HCT116 (cell line): ENCODE results near the gene AIDA. TPM values are rescaled to one million over a fixed set of nuclear protein-coding genes. Genes with fewer than 3 reads are reported as not detected.

Experiments
- ATAC-seq: fragments of 200-7000 bp; cut with Tn5 transposase; 2 replicates; pipeline ENCODE4 v1.9.1; 2020; ENCODE audit warnings: mild to moderate bottlenecking, moderate library complexity
- BruUV-seq: library from RNA; stranded (reverse); fragments of 400-500 nt; replicated peaks from 2 replicates; lab custom pipeline; 2021; lab: Mats Ljungman, UMichigan
- CTCF ChIA-PET: fragments of 300-600 bp; sonication (Branson Sonifier 250); formaldehyde crosslinking; loops from one replicate; lab custom pipeline; 2021; ENCODE audit warnings: antibody characterized with exemption; lab: Charles Lee
- POLR2A ChIA-PET: fragments of 300-600, 350-600 bp; sonication (Branson Sonifier 250); formaldehyde crosslinking; loops from one replicate; lab custom pipeline; 2021; ENCODE audit warnings: antibody characterized with exemption; lab: Charles Lee
- RAD21 ChIA-PET, 2 experiments: fragments of 300-600 bp; sonication (Branson Sonifier 250); formaldehyde crosslinking; loops; one replicate each; lab custom pipeline; 2023; ENCODE audit warnings: low total read pairs in 2 of 2; ENCODE audit not compliant: uncharacterized antibody in 2 of 2, unreplicated experiment in 2 of 2, low non-redundant PET in 1 of 2; lab: Charles Lee
- DNase-seq: peaks from one replicate; pipeline ENCODE4 v3.0.0-alpha.2; 2010; ENCODE audit warnings: low read depth, low spot score
- H2AFZ ChIP-seq: fragments of 200-600 bp; shearing (Covaris generic), sonication (generic); 2 replicates; pipeline ENCODE4 v1.6.1; 2017; ENCODE audit warnings: low read depth, mixed run types, mixed read lengths, antibody characterized with exemption, low read length; ENCODE audit not compliant: poor library complexity, severe bottlenecking
- H3K27ac ChIP-seq: 2 replicates; pipeline ENCODE4 v1.5.1; 2012; ENCODE audit warnings: low read depth, low read length
- H3K27me3 ChIP-seq: fragments of 200-600 bp; sonication (generic); 2 replicates; pipeline ENCODE4 v1.6.1; 2016; ENCODE audit warnings: mixed run types, low read length, mixed read lengths; ENCODE audit not compliant: insufficient read depth
- H3K36me3 ChIP-seq, 2 experiments: fragments of 200-500 bp in 1 of 2; fragments of 200-600 bp in 1 of 2; sonication (Bioruptor generic) in 1 of 2; sonication (generic) in 1 of 2; 2 replicates each; pipeline versions ENCODE4 v1.5.1 to v1.6.1; 2014 to 2016; ENCODE audit warnings: low read length in 2 of 2, inconsistent platforms in 1 of 2, mixed read lengths in 1 of 2, mixed run types in 1 of 2; ENCODE audit not compliant: insufficient read depth in 2 of 2, control insufficient read depth in 1 of 2
- H3K4me1 ChIP-seq, 2 experiments: fragments of 200-600 bp in 1 of 2; sonication (generic) in 1 of 2; 2 replicates each; pipeline versions ENCODE4 v1.5.1 to v1.6.1; 2012 to 2017; ENCODE audit warnings: low read length in 2 of 2, inconsistent platforms in 1 of 2, mild to moderate bottlenecking in 1 of 2, mixed read lengths in 1 of 2, mixed run types in 1 of 2, moderate library complexity in 1 of 2; ENCODE audit not compliant: insufficient read depth in 2 of 2, control insufficient read depth in 1 of 2
- H3K4me2 ChIP-seq: fragments of 200-600 bp; sonication (generic); 2 replicates; pipeline ENCODE4 v1.6.1; 2017; ENCODE audit warnings: mixed run types, low read length, mixed read lengths
- H3K4me3 ChIP-seq, 2 experiments: fragments of 200-600 bp in 1 of 2; sonication (generic) in 1 of 2; replicated peaks in 1 of 2; 2 replicates each; pipeline ENCODE4 v1.5.1; 2011 to 2016; ENCODE audit warnings: low read length in 2 of 2, control low read depth in 1 of 2, low read depth in 1 of 2, mild to moderate bottlenecking in 1 of 2, mixed read lengths in 1 of 2, mixed run types in 1 of 2
- H3K79me2 ChIP-seq: fragments of 200-600 bp; sonication (generic); 2 replicates; pipeline ENCODE4 v1.6.1; 2017; ENCODE audit warnings: mild to moderate bottlenecking, mixed run types, low read length, moderate library complexity, mixed read lengths; ENCODE audit not compliant: insufficient read depth
- H3K9ac ChIP-seq: fragments of 200-600 bp; sonication (generic); 2 replicates; pipeline ENCODE4 v1.6.1; 2016; ENCODE audit warnings: low read length, mixed read lengths
- H3K9me2 ChIP-seq: fragments of 200-600 bp; sonication (generic), shearing (Covaris generic); 2 replicates; pipeline ENCODE4 v1.6.1; 2017; ENCODE audit warnings: mixed run types, mild to moderate bottlenecking, moderate library complexity; ENCODE audit not compliant: insufficient read depth
- H3K9me3 ChIP-seq, 2 experiments: fragments of 200-500 bp in 1 of 2; fragments of 200-600 bp in 1 of 2; sonication (Bioruptor generic) in 1 of 2; sonication (generic) in 1 of 2; 2 replicates each; pipeline ENCODE4 v1.6.1; 2014 to 2017; ENCODE audit warnings: low read length in 2 of 2, mixed read lengths in 2 of 2, inconsistent platforms in 1 of 2, low read depth in 1 of 2, mild to moderate bottlenecking in 1 of 2, mixed run types in 1 of 2, moderate library complexity in 1 of 2; ENCODE audit not compliant: control insufficient read depth in 1 of 2, insufficient read depth in 1 of 2
- H4K20me1 ChIP-seq: fragments of 200-600 bp; sonication (generic), shearing (Covaris generic); 2 replicates; pipeline ENCODE4 v1.6.1; 2017; ENCODE audit warnings: mixed run types, mild to moderate bottlenecking, moderate library complexity; ENCODE audit not compliant: insufficient read depth
- CBX3 ChIP-seq: IDR thresholded peaks from 2 replicates; pipeline ENCODE4 v1.6.1; 2012; ENCODE audit warnings: low read depth
- CEBPB ChIP-seq: IDR thresholded peaks from 2 replicates; pipeline ENCODE4 v1.6.1; 2012; ENCODE audit warnings: low read depth
- EGR1 ChIP-seq: IDR thresholded peaks from 2 replicates; pipeline ENCODE4 v1.6.1; 2012; ENCODE audit warnings: low read depth
- EZH2phosphoT487 ChIP-seq: fragments of 200-600 bp; IDR thresholded peaks from 2 replicates; pipeline ENCODE4 v1.6.1; 2018; ENCODE audit warnings: antibody characterized with exemption, borderline replicate concordance
- POLR2A ChIP-seq: IDR thresholded peaks from 2 replicates; pipeline ENCODE4 v1.7.0; 2011; ENCODE audit warnings: borderline replicate concordance; ENCODE audit not compliant: insufficient read depth, insufficient read length; ENCODE audit errors: extremely low read depth
- RAD21 ChIP-seq: IDR thresholded peaks from 2 replicates; pipeline ENCODE4 v1.6.1; 2012; ENCODE audit warnings: low read depth, mild to moderate bottlenecking
- SIN3A ChIP-seq: IDR thresholded peaks from 2 replicates; pipeline ENCODE4 v1.6.1; 2012; ENCODE audit warnings: low read depth
- SRF ChIP-seq: IDR thresholded peaks from 2 replicates; pipeline ENCODE4 v1.6.1; 2012; ENCODE audit warnings: low read depth
- YY1 ChIP-seq: IDR thresholded peaks from 2 replicates; pipeline ENCODE4 v1.6.1; 2011; ENCODE audit warnings: low read length, low read depth, moderate library complexity, mild to moderate bottlenecking; ENCODE audit not compliant: insufficient replicate concordance; ENCODE audit errors: extremely low read depth
- intact Hi-C: fragments of 100-400 bp; cut with micrococcal nuclease; formaldehyde crosslinking; loops from 2 replicates; pipeline ENCODE4 v1.10.0; 2022
- total RNA-seq: library from RNA; stranded (reverse); gene quantifications from one replicate; pipeline ENCODE4 v1.2.1, GENCODE V29; 2021; ENCODE audit not compliant: unreplicated experiment
- TF ChIP-seq, protein P1 (sequence below): IDR thresholded peaks from 2 replicates; pipeline ENCODE4 v1.6.1; 2011; ENCODE audit warnings: mild to moderate bottlenecking, low read length, moderate library complexity; ENCODE audit not compliant: insufficient replicate concordance; ENCODE audit errors: extremely low read depth
- TF ChIP-seq, protein P2 (sequence below): IDR thresholded peaks from 2 replicates; pipeline ENCODE4 v1.6.1; 2012
- TF ChIP-seq, protein P3 (sequence below): IDR thresholded peaks from 2 replicates; pipeline ENCODE4 v1.6.1; 2012; ENCODE audit warnings: low read depth
- TF ChIP-seq, protein P4 (sequence below): IDR thresholded peaks from 2 replicates; pipeline ENCODE4 v1.6.1; 2012

The AIDA gene
- total RNA-seq, 1 experiment from 2014 or later: 53.2 TPM

DNA sequence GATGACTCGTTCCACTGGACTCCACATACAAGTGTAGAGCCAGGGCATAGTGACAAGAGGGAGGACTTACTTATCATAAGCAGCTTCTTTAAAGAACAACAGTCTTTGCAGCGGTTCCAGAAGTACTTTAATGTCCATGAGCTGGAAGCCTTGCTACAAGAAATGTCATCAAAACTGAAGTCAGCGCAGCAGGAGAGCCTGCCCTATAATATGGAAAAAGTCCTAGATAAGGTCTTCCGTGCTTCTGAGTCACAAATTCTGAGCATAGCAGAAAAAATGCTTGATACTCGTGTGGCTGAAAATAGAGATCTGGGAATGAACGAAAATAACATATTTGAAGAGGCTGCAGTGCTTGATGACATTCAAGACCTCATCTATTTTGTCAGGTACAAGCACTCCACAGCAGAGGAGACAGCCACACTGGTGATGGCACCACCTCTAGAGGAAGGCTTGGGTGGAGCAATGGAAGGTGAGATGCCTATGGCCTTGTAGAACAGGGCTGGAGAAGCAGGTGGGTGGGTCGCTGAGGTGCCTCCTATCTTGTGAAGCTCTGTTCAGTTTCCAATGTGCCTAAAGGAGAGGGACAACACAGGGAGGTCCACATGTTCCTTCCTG lies 82.3 kb downstream of the AIDA start:
- DNase-seq: no peak
- H3K9me2 ChIP-seq: no peaks in the 10 kb centered on the region
- TF ChIP-seq EZH2phosphoT487 (no peak), POLR2A (no peak)
- intact Hi-C loops: no loop called here
- no peaks in the 10 kb centered on the region for H3K9me3 ChIP-seq
- H4K20me1 ChIP-seq: no peaks in the 10 kb centered on the region
- ATAC-seq: no peak
- H3K36me3 ChIP-seq: peaks cover 7 to 24% of the 10 kb centered on the region in 2 experiments; a peak in 3 of 4 replicates
- no peak overlapping the region for H3K27ac ChIP-seq
- ChIA-PET CTCF (no interaction called here), POLR2A (no interaction called here), RAD21 (no interaction called here)
- H3K27me3 ChIP-seq: no peaks in the 10 kb centered on the region
- no peaks in the 10 kb centered on the region for H3K4me1 ChIP-seq
- no peak overlapping the region for H3K4me2 ChIP-seq
- BruUV-seq: no TSS peak
- H3K9ac ChIP-seq: no peak overlapping the region
- no peak overlapping the region for H2AFZ ChIP-seq
- H3K4me3 ChIP-seq: no peak overlapping the region
- H3K79me2 ChIP-seq: no peaks in the 10 kb centered on the region

DNA sequence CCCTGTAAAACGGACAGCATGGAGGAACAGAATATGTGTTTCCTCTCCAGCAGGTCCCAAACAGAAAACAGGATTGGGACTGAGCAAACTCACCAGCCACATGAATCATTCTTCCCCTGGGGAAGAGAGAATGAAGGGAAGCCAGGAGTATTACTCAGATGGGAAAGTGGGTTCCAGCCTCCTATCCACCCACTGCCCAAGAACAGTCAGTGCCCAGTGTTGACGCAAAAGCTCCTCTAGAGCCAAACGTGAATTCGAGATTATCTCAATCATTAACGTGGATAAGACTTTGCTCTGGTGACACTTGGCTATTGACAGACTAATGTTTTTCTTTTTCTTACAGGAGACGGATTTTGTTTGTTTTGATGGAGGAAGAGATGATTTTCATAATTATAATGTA lies 85.1 kb downstream of the AIDA start:
- no peak for ATAC-seq
- DNase-seq: no peak

More for the DNA sequence above, 85.1 kb downstream of the AIDA start:
- RAD21 ChIA-PET: no interaction called here
- H3K9me2 ChIP-seq: no peaks in the 10 kb centered on the region
- H3K27me3 ChIP-seq: no peaks in the 10 kb centered on the region
- no TSS peak for BruUV-seq
- no peaks in the 10 kb centered on the region for H3K9me3 ChIP-seq
- intact Hi-C loops: no loop called here
- no peak overlapping the region for H3K9ac ChIP-seq
- H3K27ac ChIP-seq: no peak overlapping the region
- H3K4me3 ChIP-seq: no peak overlapping the region
- TF ChIP-seq SIN3A (no peak), CEBPB (no peak), POLR2A (no peak), CBX3 (no peak), EZH2phosphoT487 (no peak), SRF (no peak), EGR1 (no peak), YY1 (no peak), RAD21 (no peak)
- TF ChIP-seq, protein P1, sequence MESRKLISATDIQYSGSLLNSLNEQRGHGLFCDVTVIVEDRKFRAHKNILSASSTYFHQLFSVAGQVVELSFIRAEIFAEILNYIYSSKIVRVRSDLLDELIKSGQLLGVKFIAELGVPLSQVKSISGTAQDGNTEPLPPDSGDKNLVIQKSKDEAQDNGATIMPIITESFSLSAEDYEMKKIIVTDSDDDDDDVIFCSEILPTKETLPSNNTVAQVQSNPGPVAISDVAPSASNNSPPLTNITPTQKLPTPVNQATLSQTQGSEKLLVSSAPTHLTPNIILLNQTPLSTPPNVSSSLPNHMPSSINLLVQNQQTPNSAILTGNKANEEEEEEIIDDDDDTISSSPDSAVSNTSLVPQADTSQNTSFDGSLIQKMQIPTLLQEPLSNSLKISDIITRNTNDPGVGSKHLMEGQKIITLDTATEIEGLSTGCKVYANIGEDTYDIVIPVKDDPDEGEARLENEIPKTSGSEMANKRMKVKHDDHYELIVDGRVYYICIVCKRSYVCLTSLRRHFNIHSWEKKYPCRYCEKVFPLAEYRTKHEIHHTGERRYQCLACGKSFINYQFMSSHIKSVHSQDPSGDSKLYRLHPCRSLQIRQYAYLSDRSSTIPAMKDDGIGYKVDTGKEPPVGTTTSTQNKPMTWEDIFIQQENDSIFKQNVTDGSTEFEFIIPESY: no peak
- TF ChIP-seq, protein P2, sequence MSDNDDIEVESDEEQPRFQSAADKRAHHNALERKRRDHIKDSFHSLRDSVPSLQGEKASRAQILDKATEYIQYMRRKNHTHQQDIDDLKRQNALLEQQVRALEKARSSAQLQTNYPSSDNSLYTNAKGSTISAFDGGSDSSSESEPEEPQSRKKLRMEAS: no peak
- TF ChIP-seq, protein P3, sequence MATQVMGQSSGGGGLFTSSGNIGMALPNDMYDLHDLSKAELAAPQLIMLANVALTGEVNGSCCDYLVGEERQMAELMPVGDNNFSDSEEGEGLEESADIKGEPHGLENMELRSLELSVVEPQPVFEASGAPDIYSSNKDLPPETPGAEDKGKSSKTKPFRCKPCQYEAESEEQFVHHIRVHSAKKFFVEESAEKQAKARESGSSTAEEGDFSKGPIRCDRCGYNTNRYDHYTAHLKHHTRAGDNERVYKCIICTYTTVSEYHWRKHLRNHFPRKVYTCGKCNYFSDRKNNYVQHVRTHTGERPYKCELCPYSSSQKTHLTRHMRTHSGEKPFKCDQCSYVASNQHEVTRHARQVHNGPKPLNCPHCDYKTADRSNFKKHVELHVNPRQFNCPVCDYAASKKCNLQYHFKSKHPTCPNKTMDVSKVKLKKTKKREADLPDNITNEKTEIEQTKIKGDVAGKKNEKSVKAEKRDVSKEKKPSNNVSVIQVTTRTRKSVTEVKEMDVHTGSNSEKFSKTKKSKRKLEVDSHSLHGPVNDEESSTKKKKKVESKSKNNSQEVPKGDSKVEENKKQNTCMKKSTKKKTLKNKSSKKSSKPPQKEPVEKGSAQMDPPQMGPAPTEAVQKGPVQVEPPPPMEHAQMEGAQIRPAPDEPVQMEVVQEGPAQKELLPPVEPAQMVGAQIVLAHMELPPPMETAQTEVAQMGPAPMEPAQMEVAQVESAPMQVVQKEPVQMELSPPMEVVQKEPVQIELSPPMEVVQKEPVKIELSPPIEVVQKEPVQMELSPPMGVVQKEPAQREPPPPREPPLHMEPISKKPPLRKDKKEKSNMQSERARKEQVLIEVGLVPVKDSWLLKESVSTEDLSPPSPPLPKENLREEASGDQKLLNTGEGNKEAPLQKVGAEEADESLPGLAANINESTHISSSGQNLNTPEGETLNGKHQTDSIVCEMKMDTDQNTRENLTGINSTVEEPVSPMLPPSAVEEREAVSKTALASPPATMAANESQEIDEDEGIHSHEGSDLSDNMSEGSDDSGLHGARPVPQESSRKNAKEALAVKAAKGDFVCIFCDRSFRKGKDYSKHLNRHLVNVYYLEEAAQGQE: no peak
- TF ChIP-seq, protein P4, sequence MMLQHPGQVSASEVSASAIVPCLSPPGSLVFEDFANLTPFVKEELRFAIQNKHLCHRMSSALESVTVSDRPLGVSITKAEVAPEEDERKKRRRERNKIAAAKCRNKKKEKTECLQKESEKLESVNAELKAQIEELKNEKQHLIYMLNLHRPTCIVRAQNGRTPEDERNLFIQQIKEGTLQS: no peak
- TF ChIP-seq, all 23 proteins: peak for 0
- H4K20me1 ChIP-seq: no peaks in the 10 kb centered on the region
- CTCF ChIA-PET: no interaction called here
- H3K36me3 ChIP-seq: peaks cover 13 to 19% of the 10 kb centered on the region in 2 experiments; a peak in 3 of 4 replicates
- no peaks in the 10 kb centered on the region for H3K4me1 ChIP-seq
- no peak overlapping the region for H2AFZ ChIP-seq
- POLR2A ChIA-PET: no interaction called here
- no peak overlapping the region for H3K4me2 ChIP-seq
- H3K79me2 ChIP-seq: no peaks in the 10 kb centered on the region
